Activated T-cell treated with anti-CD3 and anti-CD28 coated beads, Interleukin-2, amount 50 U/mL, for 72 hours (primary cell): Measurements from ENCODE around the gene CYP26C1. TPM values are rescaled to one million over a fixed set of nuclear protein-coding genes. Genes with fewer than 3 reads are reported as not detected.
"Not testable (repeated sequence)": the region's sequence is repeated elsewhere in the genome, so short reads cannot be mapped to it uniquely, and the experiment has no call there.

Experiments used
- ATAC-seq, 2 donors: fragments of 150-1000 bp; cut with Tn5 transposase; replicated peaks in 1 of 2; 2 replicates each; pipeline ENCODE4 v1.10.0; 2021; ENCODE audit warnings: moderate library complexity in 2 of 2, mild to moderate bottlenecking in 1 of 2
- DNase-seq, 2 donors: peaks; one replicate each; pipeline ENCODE4 v3.0.0; 2021 to 2022; ENCODE audit warnings: mixed read lengths in 1 of 2
- H3K27ac Mint-ChIP-seq: one replicate; pipeline ENCODE4 v1.8.0; 2022; ENCODE audit warnings: mild to moderate bottlenecking, moderate library complexity, mixed read lengths
- H3K27me3 Mint-ChIP-seq: one replicate; pipeline ENCODE4 v1.8.0; 2022; ENCODE audit warnings: low read depth, mixed read lengths
- H3K36me3 Mint-ChIP-seq, 2 donors: one replicate each; pipeline ENCODE4 v1.8.0; 2022; ENCODE audit warnings: mixed read lengths in 2 of 2, mild to moderate bottlenecking in 1 of 2; ENCODE audit not compliant: insufficient read depth in 2 of 2
- H3K4me1 Mint-ChIP-seq: one replicate; pipeline ENCODE4 v1.8.0; 2022; ENCODE audit warnings: low read depth, mixed read lengths
- H3K4me3 Mint-ChIP-seq, 2 donors: one replicate each; pipeline ENCODE4 v1.8.0; 2022; ENCODE audit warnings: mild to moderate bottlenecking in 2 of 2, mixed read lengths in 2 of 2, moderate library complexity in 2 of 2
- H3K9me3 Mint-ChIP-seq, 2 donors: one replicate each; pipeline ENCODE4 v1.8.0; 2022; ENCODE audit warnings: mixed read lengths in 2 of 2
- total RNA-seq, 2 donors: library from RNA; stranded (reverse); gene quantifications; one replicate each; pipeline ENCODE4 v1.2.3, GENCODE V29; 2022

CYP26C1 gene
- total RNA-seq, 2 donors from 2014 or later, result 0.05 TPM; not detected in 1

DNA sequence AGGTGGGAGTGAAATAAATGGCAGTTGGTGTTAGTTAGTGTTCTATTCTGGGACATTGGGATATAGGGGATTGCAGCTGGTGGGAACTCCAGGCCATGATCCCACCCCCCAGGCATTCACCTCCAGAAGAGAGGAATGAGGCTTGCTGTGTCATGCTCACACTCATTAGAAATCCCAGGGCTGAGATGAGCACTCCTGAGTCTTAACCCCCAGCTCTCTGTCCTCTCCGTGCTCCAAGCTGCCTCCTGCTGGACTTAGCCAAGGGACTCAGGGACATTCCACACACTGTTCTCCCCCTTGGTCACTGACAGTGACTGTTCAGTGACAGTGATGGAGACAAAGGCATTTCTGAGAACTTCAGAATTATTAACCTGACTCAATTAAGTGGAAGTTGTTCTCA lies 34.6 kb downstream of the CYP26C1 start:
- ATAC-seq (no peak), DNase-seq (no peak)
- Mint-ChIP-seq H3K4me3 (no peak overlapping the region), H3K36me3 (no peaks in the 10 kb centered on the region), H3K4me1 (no peaks in the 10 kb centered on the region), H3K27me3 (peaks cover 8% of the 10 kb centered on the region), H3K27ac (no peak overlapping the region), H3K9me3 (no peaks in the 10 kb centered on the region)

DNA sequence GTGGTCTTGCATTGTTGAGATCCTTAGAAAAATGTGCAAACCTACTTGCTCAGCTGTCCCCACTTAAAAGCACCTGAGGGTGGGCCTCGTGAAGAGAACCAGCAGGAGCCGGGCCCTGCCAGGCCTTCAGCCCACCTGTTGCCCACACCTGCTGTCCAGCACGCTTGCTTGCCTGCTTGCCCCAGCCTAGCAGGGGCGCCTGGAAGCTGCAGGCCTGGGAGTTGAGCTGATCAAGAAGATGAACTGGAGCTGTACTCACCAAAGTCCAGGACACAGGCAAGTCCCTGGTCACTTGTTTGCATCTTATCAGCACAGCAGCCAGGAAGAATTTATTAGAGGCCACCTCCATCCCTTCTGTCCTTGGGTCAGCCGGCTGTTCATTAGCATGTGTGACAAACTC lies 36.3 kb downstream of the CYP26C1 start:
- no peaks in the 10 kb centered on the region for H3K9me3 Mint-ChIP-seq
- peaks cover 8% of the 10 kb centered on the region for H3K27me3 Mint-ChIP-seq
- no peak overlapping the region for H3K4me3 Mint-ChIP-seq
- H3K36me3 Mint-ChIP-seq, result no peaks in the 10 kb centered on the region
- no peak overlapping the region for H3K27ac Mint-ChIP-seq
- ATAC-seq (no peak), DNase-seq (no peak)
- no peaks in the 10 kb centered on the region for H3K4me1 Mint-ChIP-seq

DNA sequence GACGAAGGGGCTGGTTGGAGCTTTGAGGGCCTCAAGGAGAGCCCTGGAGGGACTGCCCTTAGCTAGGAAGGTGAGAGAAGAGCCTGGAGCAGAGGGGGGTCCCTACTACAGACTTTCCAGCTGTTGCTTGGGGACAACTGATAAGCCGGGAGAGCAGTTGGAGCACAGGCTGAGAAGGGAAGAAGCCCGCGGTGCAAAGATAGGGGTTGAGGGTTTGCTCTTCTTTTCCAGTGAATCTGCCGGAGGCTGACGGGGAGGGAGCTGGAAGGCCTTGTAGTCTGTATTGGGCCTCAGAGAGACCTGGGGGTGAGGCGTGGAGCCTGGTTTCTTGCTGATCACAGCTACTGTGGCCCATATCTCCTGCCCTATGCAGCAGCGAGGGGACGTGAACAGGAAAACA lies 36.8 kb downstream of the CYP26C1 start:
- peaks cover 8% of the 10 kb centered on the region for H3K27me3 Mint-ChIP-seq
- ATAC-seq (no peak), DNase-seq (no peak)
- no peak overlapping the region for H3K27ac Mint-ChIP-seq
- no peaks in the 10 kb centered on the region for H3K36me3 Mint-ChIP-seq
- H3K9me3 Mint-ChIP-seq, result no peaks in the 10 kb centered on the region
- no peak overlapping the region for H3K4me3 Mint-ChIP-seq
- H3K4me1 Mint-ChIP-seq, result no peaks in the 10 kb centered on the region

DNA sequence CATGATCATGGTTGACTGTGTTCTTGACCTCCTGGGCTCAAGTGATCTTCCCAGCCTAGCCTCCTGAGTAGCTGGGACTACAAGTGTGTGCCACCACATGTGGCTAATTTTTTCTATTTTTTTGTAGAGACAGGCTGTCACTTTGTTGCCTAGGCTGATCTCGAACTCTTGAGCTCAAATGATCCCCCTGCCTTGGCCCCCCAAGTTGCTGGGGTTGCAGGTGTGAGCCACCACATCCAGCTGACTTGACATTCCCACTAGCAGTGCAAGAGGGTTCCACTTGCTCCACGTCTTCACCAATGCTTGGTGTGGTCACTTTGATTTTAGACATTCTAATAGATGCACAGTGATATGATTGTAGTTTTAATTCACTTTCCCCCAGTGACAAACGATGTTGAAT lies 38.2 kb downstream of the CYP26C1 start:
- peaks cover 0 to 3% of the 10 kb centered on the region in 2 donors for H3K9me3 Mint-ChIP-seq
- peaks cover 0 to 7% of the 10 kb centered on the region in 2 donors for H3K36me3 Mint-ChIP-seq
- peaks cover 6% of the 10 kb centered on the region for H3K27me3 Mint-ChIP-seq
- DNase-seq, result no peak
- no peak for ATAC-seq
- H3K4me3 Mint-ChIP-seq, result no peak overlapping the region
- no peak overlapping the region for H3K27ac Mint-ChIP-seq
- H3K4me1 Mint-ChIP-seq, result no peaks in the 10 kb centered on the region

DNA sequence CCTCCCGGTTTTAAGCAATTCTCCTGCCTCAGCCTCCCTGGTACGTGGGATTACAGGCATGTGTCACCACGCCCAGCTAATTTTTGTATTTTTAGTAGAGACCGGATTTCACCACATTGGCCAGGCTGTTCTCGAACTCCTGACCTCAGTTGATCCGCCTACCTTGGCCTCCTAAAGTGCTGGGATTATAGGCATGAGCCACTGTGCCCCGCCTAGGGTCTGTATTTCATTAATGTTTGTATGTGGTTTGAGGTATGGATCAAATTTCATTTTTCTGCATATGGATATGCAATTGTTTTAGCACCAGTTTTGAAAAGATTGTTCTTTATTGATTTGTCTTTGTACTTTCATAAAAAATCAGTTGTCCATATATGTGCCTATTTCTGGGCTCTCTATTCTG lies 39.1 kb downstream of the CYP26C1 start:
- Mint-ChIP-seq H3K27ac (no peak overlapping the region), H3K4me3 (no peak overlapping the region), H3K4me1 (no peaks in the 10 kb centered on the region), H3K36me3 (peaks cover 0 to 9% of the 10 kb centered on the region in 2 donors), H3K9me3 (peaks cover 0 to 6% of the 10 kb centered on the region in 2 donors), H3K27me3 (peaks cover 6% of the 10 kb centered on the region)
- ATAC-seq (no peak), DNase-seq (no peak)

DNA sequence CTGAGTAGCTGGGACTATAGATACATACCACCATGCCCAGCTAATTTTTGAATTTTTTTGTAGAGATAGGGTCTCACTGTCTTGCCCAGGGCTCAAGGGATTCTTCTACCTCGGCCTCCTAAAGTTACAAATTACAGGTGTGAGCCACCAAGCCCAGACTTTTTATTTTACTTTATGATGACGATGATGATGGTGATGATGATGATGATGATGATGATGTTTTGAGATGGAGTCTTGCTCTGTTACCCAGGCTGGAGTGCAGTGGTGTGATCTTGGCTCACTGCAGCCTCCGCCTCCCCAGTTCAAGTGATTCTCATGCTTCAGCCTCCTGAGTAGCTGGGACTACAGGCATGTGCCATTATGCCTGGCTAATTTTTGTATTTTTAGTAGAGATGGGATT lies 40.5 kb downstream of the CYP26C1 start:
- not testable (repeated sequence) for H3K4me1 Mint-ChIP-seq, H3K36me3 Mint-ChIP-seq, H3K27ac Mint-ChIP-seq, H3K9me3 Mint-ChIP-seq, DNase-seq, ATAC-seq, H3K4me3 Mint-ChIP-seq, H3K27me3 Mint-ChIP-seq

DNA sequence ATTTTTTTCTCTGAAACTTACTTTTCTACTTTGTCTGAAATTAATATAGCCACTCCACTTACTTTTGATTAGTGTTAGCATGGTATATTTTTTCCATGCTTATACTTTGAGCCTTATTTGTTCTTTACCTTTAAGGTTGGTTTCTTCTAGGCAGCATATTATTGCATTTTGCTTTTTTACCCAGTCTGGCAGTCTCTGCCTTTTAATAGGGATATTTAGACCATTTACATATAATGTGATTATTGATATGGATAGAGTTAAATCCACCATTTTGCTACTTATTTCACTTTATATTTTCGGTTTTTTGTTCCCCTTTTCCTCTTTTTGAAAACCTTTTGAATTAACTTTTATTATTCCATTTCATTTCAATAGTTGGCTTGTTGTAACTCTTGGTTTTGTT lies 43.4 kb downstream of the CYP26C1 start:
- no peaks in the 10 kb centered on the region for H3K4me1 Mint-ChIP-seq

DNA sequence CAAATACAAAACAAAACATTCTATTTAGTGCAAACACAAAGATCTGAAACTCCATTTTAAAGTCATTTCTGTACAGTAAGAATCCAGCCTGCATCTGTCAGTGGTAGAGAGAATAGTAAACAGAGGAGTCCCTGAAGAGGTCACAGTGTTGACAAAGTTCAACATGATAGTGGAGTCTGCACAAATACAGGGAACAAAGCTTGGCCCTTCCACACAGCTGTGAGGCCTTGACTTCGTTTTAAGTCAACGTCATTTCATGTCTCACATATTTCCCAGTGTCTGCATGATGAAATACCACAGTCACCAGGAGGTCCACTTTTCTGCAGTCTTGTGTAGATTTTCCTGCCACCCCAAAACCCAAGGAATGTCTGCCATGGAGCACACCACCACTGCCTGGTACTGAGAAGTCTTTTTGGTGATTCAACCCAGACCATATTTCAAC lies 46.1 kb downstream of the CYP26C1 start:
- DNase-seq, result no peak
- Mint-ChIP-seq H3K27ac (no peak overlapping the region), H3K36me3 (peaks cover 0 to 9% of the 10 kb centered on the region in 2 donors)

More for the DNA sequence above, 43.4 kb downstream of the CYP26C1 start:
- Mint-ChIP-seq H3K27ac (no peak overlapping the region), H3K36me3 (peaks cover 0 to 9% of the 10 kb centered on the region in 2 donors), H3K4me3 (no peak overlapping the region), H3K9me3 (peaks cover 0 to 6% of the 10 kb centered on the region in 2 donors), H3K27me3 (peaks cover 6% of the 10 kb centered on the region)
- ATAC-seq (no peak), DNase-seq (no peak)

DNA sequence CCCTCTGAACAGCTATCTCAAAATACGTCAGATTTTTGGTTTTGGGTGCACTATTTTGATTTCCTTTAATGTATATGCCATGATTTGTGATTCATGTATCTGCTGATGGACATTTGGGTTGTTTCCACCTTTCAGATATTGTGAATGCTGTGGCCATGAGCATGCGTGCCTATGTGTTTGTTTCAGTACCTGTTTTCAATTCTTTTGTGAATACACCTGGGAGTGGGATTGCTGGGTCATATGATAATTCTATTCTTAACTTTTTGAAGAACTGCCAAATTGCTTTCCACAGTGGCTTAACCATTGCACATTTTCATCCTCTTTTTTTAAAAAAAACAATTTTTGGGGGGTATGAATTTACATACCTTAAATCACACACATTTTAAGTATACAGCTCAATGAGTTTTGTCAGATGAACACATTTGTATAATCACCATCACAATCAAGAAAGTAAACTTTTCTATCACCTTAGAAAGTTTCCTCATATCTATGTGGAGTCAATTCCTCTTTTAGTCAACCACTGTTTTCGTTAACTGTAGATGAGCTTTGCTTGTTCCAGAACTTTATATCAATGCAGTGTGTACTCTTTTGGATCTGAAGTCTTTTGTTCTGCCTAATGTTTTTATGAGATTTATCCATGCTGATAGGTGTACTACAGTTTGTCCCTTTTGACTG lies 50.0 kb downstream of the CYP26C1 start:
- Mint-ChIP-seq H3K36me3 (no peaks in the 10 kb centered on the region), H3K27ac (no peak overlapping the region), H3K27me3 (peaks cover 18% of the 10 kb centered on the region), H3K4me1 (peaks cover 5% of the 10 kb centered on the region), H3K9me3 (no peaks in the 10 kb centered on the region), H3K4me3 (no peak overlapping the region)
- DNase-seq (no peak), ATAC-seq (no peak)

More for the DNA sequence above, 46.1 kb downstream of the CYP26C1 start:
- Mint-ChIP-seq H3K9me3 (peaks cover 0 to 6% of the 10 kb centered on the region in 2 donors), H3K4me3 (no peak overlapping the region), H3K4me1 (no peaks in the 10 kb centered on the region), H3K27me3 (peaks cover 6% of the 10 kb centered on the region)
- ATAC-seq, result no peak

DNA sequence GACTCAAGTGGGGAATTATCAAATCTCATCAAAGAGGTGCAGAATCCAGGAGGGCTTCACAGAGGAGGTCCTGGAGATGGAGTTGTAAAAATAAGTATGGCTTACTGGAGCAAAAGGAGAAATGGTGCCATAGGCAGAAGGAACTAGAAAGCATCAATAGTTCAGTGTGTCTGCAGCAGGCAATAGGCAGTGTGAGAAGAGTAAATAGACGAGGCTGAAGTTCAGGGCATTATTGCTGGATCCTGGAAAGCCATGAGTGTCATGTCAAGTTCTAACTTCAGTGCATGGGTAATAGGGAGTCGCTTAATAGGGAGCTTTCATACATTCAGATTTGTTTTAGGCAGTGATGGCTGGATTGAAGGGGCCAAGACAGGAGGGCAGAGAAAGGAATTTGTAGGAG lies 52.4 kb downstream of the CYP26C1 start:
- no peaks in the 10 kb centered on the region for H3K36me3 Mint-ChIP-seq

DNA sequence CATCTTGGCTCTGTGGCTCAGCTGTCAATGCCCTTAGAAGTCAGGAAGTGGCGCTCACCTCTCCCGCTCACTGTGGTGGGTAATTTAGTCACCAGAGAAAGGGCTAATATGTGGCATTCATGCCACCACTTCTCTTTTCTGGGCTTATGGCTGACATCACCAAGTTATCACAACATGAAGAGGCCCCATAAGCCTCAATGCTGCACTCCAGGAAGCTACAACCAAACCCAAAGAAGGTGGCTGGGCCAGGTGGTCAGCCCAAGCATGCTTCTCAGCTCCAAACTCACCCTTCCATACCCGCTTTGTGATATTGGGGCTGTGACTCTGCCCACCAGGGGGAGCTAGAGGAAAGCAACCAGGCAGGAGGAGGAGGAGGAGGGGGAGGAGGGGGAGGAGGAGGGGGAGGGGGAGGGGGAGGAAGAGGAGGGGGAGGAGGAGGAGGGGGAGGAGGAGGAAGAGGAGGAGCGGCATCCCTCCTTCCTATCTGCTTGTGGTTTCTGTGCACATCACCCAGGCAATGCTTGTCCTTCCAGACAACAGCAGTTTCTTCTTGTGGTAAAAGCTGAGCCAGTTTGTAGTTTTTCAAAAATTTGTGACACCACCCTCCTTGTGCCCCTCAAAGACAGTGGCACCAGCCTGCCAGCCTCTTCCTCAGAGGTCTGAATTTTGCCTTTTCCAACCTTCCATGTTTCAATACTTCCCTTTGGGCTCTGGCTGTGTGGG lies 55.2 kb downstream of the CYP26C1 start:
- H3K9me3 Mint-ChIP-seq, result no peaks in the 10 kb centered on the region
- DNase-seq (peak; percentile 68 to 73), ATAC-seq (peak; percentile 70 to 75)
- no peak overlapping the region for H3K4me3 Mint-ChIP-seq
- H3K27me3 Mint-ChIP-seq, result peaks cover 18% of the 10 kb centered on the region
- H3K4me1 Mint-ChIP-seq, result peaks cover 7% of the 10 kb centered on the region
- no peaks in the 10 kb centered on the region for H3K36me3 Mint-ChIP-seq
- H3K27ac Mint-ChIP-seq, result no peak overlapping the region

More for the DNA sequence above, 52.4 kb downstream of the CYP26C1 start:
- Mint-ChIP-seq H3K27ac (no peak overlapping the region), H3K4me1 (peaks cover 7% of the 10 kb centered on the region), H3K4me3 (no peak overlapping the region), H3K27me3 (peaks cover 18% of the 10 kb centered on the region), H3K9me3 (no peaks in the 10 kb centered on the region)
- no peak for DNase-seq
- ATAC-seq, result no peak
